ENCODE measurements around the gene CAP1. TPM values are rescaled to one million over a fixed set of nuclear protein-coding genes. Genes with fewer than 3 reads are reported as not detected.

CAP1 gene
- total and polyA plus RNA-seq, 2 donors (not counting 3 experiments of a cell fraction or from before 2014, with no cell fraction given), result 191 to 427 TPM

DNA sequence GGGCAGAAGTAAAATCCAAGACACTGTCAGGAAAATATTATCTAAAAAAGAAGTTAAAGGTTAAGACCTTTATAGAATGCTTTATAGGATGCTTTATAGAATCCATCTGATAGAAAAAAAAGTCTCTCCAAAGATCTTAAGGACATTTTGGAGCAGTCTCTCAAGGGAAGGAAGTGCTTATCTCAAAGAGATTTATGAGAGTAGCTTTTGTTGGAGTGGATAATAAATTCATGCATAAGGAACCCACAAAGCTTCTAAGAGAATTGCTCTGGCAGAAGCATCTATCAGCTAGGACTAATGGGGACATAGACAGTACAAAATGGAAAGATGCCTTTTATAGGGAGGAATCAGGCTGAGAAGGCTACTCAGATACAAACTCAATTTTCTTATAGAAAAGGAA, 12.9 kb upstream of the CAP1 start:
- Histone ChIP-seq H3K79me2 (ENCODE audit: control insufficient read depth, insufficient read depth, low read length) (no peaks in the 10 kb centered on the region), H4K20me1 (replicated peaks; ENCODE audit: control insufficient read depth, extremely low read depth, insufficient read depth, low read length) (no peaks in the 10 kb centered on the region), H3K4me3 (replicated peaks in 1 of 3; ENCODE audit: insufficient read depth in 1 of 3, low read depth in 1 of 3, low read length in 3 of 3) (no peak overlapping the region), H3K27ac (ENCODE audit: insufficient read depth, low read depth, low read length) (no peak overlapping the region), H3K4me1 (ENCODE audit: control insufficient read depth, extremely low read depth, insufficient read depth, low read length) (peaks cover 3% of the 10 kb centered on the region), H3K9me1 (replicated peaks; ENCODE audit: control insufficient read depth, extremely low read depth, insufficient read depth, low read length) (no peaks in the 10 kb centered on the region), H3K36me3 (ENCODE audit: control insufficient read depth in 2 of 2, extremely low read depth in 1 of 2, insufficient read depth in 2 of 2, low read length in 2 of 2) (no peaks in the 10 kb centered on the region), H3K9me3 (replicated peaks; ENCODE audit: control insufficient read depth, insufficient read depth, low read length) (no peaks in the 10 kb centered on the region), H3K9ac (replicated peaks; ENCODE audit: extremely low read depth, insufficient read depth, low read length) (no peak overlapping the region), H3K4me2 (ENCODE audit: insufficient read depth, low read length) (no peak overlapping the region), H3K27me3 (ENCODE audit: control insufficient read depth in 2 of 2, insufficient read depth in 2 of 2, low read length in 2 of 2) (no peaks in the 10 kb centered on the region), H2AFZ (ENCODE audit: low read depth, low read length) (no peak overlapping the region)
- FAIRE-seq (no peak), DNase-seq (ENCODE audit: low read depth, low spot score) (no peak)
- POLR2A ChIA-PET, result no interaction called here
- intact Hi-C loops (cut with micrococcal nuclease) (no loop called here), dilution Hi-C loops (cut with MboI; ENCODE audit: extremely low pct_ligation_motif_present, low sequenced_read_pairs) (no loop called here)
- BruUV-seq (replicated peaks), result no TSS peak
- no peak for TF ChIP-seq POLR2AphosphoS5 (IDR thresholded peaks at IDR 0.05; ENCODE audit: insufficient read depth, low read depth, low read length)
- TF ChIP-seq EZH2 (IDR thresholded peaks at IDR 0.05; ENCODE audit: borderline replicate concordance, low read depth, low read length, severe bottlenecking), result no peak
- no peak for TF ChIP-seq MYC (IDR thresholded peaks at IDR 0.05; ENCODE audit: low read depth, low read length)
- TF ChIP-seq, protein P1, sequence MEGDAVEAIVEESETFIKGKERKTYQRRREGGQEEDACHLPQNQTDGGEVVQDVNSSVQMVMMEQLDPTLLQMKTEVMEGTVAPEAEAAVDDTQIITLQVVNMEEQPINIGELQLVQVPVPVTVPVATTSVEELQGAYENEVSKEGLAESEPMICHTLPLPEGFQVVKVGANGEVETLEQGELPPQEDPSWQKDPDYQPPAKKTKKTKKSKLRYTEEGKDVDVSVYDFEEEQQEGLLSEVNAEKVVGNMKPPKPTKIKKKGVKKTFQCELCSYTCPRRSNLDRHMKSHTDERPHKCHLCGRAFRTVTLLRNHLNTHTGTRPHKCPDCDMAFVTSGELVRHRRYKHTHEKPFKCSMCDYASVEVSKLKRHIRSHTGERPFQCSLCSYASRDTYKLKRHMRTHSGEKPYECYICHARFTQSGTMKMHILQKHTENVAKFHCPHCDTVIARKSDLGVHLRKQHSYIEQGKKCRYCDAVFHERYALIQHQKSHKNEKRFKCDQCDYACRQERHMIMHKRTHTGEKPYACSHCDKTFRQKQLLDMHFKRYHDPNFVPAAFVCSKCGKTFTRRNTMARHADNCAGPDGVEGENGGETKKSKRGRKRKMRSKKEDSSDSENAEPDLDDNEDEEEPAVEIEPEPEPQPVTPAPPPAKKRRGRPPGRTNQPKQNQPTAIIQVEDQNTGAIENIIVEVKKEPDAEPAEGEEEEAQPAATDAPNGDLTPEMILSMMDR (IDR thresholded peaks at IDR 0.05; ENCODE audit: extremely low read depth in 1 of 2, insufficient read depth in 1 of 2, low read depth in 1 of 2, low read length in 2 of 2), result no peak
- TF ChIP-seq GATA2 (IDR thresholded peaks at IDR 0.05; ENCODE audit: insufficient read depth, insufficient read length, low read depth, low read length), result no peak
- TF ChIP-seq POLR2A (IDR thresholded peaks at IDR 0.05; ENCODE audit: low read depth, low read length), result no peak
- TF ChIP-seq FOS (IDR thresholded peaks at IDR 0.05; ENCODE audit: borderline replicate concordance, insufficient read depth, low read length), result no peak
- TF ChIP-seq, protein P2, sequence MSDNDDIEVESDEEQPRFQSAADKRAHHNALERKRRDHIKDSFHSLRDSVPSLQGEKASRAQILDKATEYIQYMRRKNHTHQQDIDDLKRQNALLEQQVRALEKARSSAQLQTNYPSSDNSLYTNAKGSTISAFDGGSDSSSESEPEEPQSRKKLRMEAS (IDR thresholded peaks at IDR 0.05; ENCODE audit: insufficient read depth, insufficient read length), result no peak
- no peak for TF ChIP-seq JUN (IDR thresholded peaks at IDR 0.05; ENCODE audit: borderline replicate concordance, insufficient read depth, insufficient read length, low read depth)
- CTCF ChIA-PET, result interaction anchor here (1.2 to 1.7 kb wide), 2 partner anchors 108 to 212 kb away, joined by 3 to 13 read pairs; no protein-coding TSS in a partner anchor
